Karpas-422 (cell line): ENCODE results near the gene OSBPL10. TPM values are rescaled to one million over a fixed set of nuclear protein-coding genes. Genes with fewer than 3 reads are reported as not detected.

Experiments used
- DNase-seq: peaks from one replicate; pipeline ENCODE4 v3.0.0-alpha.2; 2015
- H2AFZ ChIP-seq: fragments of 200-600 bp; sonication (generic); 2 replicates; pipeline ENCODE4 v1.6.1; 2014; ENCODE audit warnings: antibody characterized with exemption, low read length, mixed read lengths
- H3K27ac ChIP-seq: fragments of 200-600 bp; sonication (generic); 2 replicates; pipeline ENCODE4 v1.5.1; 2014; ENCODE audit warnings: mild to moderate bottlenecking, low read length, moderate library complexity
- H3K27me3 ChIP-seq: fragments of 200-600 bp; sonication (generic); 2 replicates; pipeline ENCODE4 v1.6.1; 2014; ENCODE audit warnings: low read length, mixed read lengths
- H3K36me3 ChIP-seq: fragments of 200-600 bp; sonication (generic); 2 replicates; pipeline ENCODE4 v1.6.1; 2014; ENCODE audit warnings: low read length, mixed read lengths; ENCODE audit not compliant: insufficient read depth
- H3K4me1 ChIP-seq: fragments of 200-600 bp; sonication (generic); 2 replicates; pipeline ENCODE4 v1.6.1; 2014; ENCODE audit warnings: mild to moderate bottlenecking, low read length, mixed read lengths
- H3K4me2 ChIP-seq: fragments of 200-600 bp; sonication (generic); 2 replicates; pipeline ENCODE4 v1.6.1; 2014; ENCODE audit warnings: low read length, low read depth, mild to moderate bottlenecking; ENCODE audit not compliant: poor library complexity, severe bottlenecking
- H3K4me3 ChIP-seq: fragments of 200-600 bp; sonication (generic); 2 replicates; pipeline ENCODE4 v1.5.1; 2014; ENCODE audit warnings: mild to moderate bottlenecking, antibody characterized with exemption, low read length, mixed read lengths
- H3K79me2 ChIP-seq: fragments of 200-600 bp; sonication (generic); 2 replicates; pipeline ENCODE4 v1.6.1; 2014; ENCODE audit warnings: mild to moderate bottlenecking, low read length, mixed read lengths
- H3K9ac ChIP-seq: fragments of 200-600 bp; sonication (generic); 2 replicates; pipeline ENCODE4 v1.6.0; 2014; ENCODE audit warnings: low read length
- H3K9me2 ChIP-seq: fragments of 200-600 bp; sonication (generic), shearing (Covaris generic); replicated peaks from 2 replicates; pipeline ENCODE4 v1.6.0; 2014; ENCODE audit warnings: mild to moderate bottlenecking, low read length, moderate library complexity; ENCODE audit not compliant: insufficient read depth
- H3K9me3 ChIP-seq: fragments of 300-700, 200-600 bp; sonication (generic); 2 replicates; pipeline ENCODE4 v1.6.1; 2014; ENCODE audit warnings: low read length, mixed read lengths
- H4K20me1 ChIP-seq: fragments of 200-600 bp; sonication (generic); 2 replicates; pipeline ENCODE4 v1.6.1; 2014; ENCODE audit warnings: mild to moderate bottlenecking, antibody characterized with exemption, low read length, low read depth; ENCODE audit not compliant: insufficient read depth
- total RNA-seq: library from RNA; depleted of rRNA; stranded (reverse); fragments of >200 nt; shearing (Covaris generic); gene quantifications from 2 replicates; pipeline ENCODE4 v1.2.3, GENCODE V29; 2014; ENCODE audit warnings: low replicate concordance

Gene OSBPL10
- total RNA-seq, 1 experiment from 2014 or later: 87.0 TPM

DNA sequence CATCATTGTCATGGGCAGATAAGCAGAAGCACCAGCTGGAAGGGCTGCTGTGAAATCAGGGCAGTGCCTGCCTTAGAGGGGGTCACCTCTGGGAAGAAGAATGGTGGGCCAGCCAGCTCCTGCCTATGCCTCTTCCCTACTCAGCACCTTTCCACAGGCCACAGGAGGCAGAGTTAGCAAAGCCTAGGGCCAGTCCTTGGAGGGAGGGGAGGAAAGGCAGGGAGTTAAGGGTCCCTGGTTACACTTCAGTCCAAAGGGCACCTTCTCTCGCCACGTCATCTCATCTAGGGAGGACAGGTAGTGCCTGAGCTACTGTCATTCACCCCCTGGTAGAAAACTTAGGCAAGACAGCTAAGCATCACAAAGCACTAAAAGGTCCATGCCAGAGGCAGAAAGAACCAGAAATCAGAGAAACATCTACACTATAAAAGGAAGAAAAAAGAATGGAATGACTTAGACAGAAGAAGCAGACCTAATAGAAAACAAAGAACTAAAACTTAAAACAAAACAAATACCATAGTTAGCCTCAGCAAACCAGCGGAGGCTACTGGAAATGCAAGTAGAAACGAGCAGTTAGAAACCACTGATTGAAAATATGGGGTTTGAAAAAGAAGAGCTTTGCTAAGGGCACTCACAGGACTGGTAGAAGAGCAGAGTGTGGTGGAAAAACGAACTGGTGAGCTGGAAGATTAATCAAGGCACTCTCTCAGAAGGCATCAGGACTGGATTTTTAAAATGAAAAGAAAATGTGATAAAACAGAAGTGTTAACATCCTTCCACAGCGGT is 84.2 kb downstream of the OSBPL10 start:
- Histone ChIP-seq H3K4me3 (peak overlapping the region; percentile 1; the same call in 1 of the 2 replicates), H3K79me2 (peaks cover 99% of the 10 kb centered on the region), H3K9me3 (no peaks in the 10 kb centered on the region), H3K36me3 (no peaks in the 10 kb centered on the region), H4K20me1 (no peaks in the 10 kb centered on the region), H2AFZ (no peak overlapping the region; the same call in 1 of the 2 replicates), H3K4me2 (peak overlapping the region; percentile 35), H3K9me2 (no peaks in the 10 kb centered on the region), H3K9ac (peak overlapping the region; percentile 49), H3K27me3 (no peaks in the 10 kb centered on the region), H3K4me1 (peaks cover 93% of the 10 kb centered on the region), H3K27ac (peak overlapping the region; percentile 89)
- peak; percentile 69 for DNase-seq

DNA sequence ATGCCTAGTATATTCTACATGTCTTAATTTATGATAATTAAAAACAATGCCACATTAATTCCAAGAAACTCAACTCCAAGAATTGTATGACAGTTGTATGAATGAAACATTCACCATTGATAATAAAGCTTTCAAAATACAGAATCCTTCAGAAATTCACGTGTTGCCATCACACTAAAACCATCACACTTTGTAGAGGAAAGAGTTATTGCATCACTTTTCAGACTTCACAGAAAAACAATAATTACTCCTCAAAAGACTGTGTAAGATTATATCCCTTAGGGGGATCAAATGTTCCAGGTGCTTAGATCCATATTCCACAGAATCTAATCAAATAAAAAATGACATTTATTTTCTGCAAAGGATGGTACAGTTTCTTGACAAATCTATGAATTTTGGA is 85.0 kb downstream of the OSBPL10 start:
- Histone ChIP-seq H3K9me2 (no peaks in the 10 kb centered on the region), H4K20me1 (no peaks in the 10 kb centered on the region), H3K4me3 (no peak overlapping the region), H3K4me2 (peak overlapping the region; percentile 35), H3K4me1 (peaks cover 93% of the 10 kb centered on the region), H3K27me3 (no peaks in the 10 kb centered on the region), H3K79me2 (peaks cover 99% of the 10 kb centered on the region), H3K9me3 (no peaks in the 10 kb centered on the region), H3K9ac (peak overlapping the region; percentile 49; the same call in 1 of the 2 replicates), H3K27ac (peak overlapping the region; percentile 89), H3K36me3 (0 out of 2 replicates have a peak, but pooled peaks cover 3% of the 10 kb centered on the region), H2AFZ (no peak overlapping the region)
- DNase-seq: no peak

DNA sequence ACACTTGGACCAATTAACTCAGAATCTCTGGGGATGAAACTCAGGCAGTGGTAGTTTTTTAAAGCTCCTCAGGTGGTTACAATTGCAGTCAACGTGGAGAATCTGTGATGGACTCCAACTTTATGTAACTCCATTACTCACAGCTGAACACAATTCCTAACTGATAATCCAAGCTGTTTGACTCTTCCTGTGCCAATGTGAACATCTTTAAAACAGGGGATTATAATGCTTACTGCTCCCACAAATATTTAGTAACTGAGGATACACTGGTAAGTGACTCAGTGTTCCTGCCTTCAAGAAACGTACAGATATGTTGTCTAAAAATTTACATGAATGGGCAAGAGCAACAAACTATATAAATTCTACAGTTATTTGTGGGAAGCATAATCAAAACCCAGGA is 85.6 kb downstream of the OSBPL10 start:
- H3K4me1 ChIP-seq: peaks cover 93% of the 10 kb centered on the region
- H3K79me2 ChIP-seq: peaks cover 99% of the 10 kb centered on the region
- peak overlapping the region; percentile 89 for H3K27ac ChIP-seq
- no peaks in the 10 kb centered on the region for H3K9me2 ChIP-seq
- H2AFZ ChIP-seq: no peak overlapping the region
- H3K27me3 ChIP-seq: no peaks in the 10 kb centered on the region
- DNase-seq: no peak
- H3K9me3 ChIP-seq: no peaks in the 10 kb centered on the region
- H3K4me3 ChIP-seq: no peak overlapping the region
- peak overlapping the region; percentile 16 for H3K4me2 ChIP-seq
- no peaks in the 10 kb centered on the region for H4K20me1 ChIP-seq
- H3K9ac ChIP-seq: no peak overlapping the region; the same call in 1 of the 2 replicates
- H3K36me3 ChIP-seq: 0 out of 2 replicates have a peak, but pooled peaks cover 3% of the 10 kb centered on the region

DNA sequence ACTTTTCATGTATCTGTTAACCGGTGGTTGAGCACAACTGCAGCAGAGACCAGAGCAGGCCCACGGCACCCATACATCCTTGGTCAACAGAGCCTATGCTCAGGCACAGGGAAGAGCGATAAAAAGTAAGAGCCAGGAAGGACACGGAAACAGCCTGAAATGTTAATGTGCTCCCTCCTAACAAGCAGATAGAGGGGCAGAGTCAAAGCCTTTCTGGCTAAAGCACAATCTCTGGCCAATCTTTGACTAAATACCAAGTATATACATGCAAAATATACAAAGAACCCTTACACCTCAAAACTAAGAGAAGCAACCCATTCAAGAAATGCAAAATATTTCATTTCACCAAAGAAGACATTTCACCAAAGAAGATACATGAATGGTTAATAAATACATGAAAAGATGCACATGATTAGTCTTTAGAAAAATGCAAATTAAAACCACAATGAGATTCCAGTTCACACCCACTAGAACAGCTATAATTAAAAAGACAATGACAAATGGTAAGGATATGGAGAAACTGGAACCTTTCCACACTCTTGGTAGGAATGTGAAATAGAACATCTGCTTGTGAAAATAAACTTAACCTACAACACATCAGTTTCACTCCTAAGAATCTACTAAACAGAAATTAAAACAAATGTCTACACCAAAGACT is 88.0 kb downstream of the OSBPL10 start:
- Histone ChIP-seq H4K20me1 (no peaks in the 10 kb centered on the region), H3K36me3 (0 out of 2 replicates have a peak, but pooled peaks cover 3% of the 10 kb centered on the region), H3K79me2 (peaks cover 97% of the 10 kb centered on the region)

DNA sequence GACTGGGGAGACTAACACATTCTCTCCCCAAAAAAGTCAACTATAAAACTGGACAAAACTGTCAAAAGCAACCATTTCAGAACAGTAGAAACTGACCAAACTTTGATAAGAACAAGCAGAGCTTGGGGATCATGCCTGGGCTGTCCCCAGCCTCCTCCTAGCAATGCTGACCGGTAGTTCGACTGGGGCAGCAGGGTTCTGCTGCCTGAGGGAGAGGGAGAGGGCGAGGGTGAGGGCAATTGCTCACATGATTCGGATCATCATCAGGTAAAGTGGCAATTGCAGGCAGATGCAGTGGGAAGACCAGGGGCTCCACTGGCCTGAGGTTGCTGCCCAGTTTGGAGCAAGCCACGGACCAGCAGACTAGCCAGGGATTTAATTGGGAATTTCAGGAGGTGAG is 88.6 kb downstream of the OSBPL10 start:
- DNase-seq: no peak
- Histone ChIP-seq H3K9ac (peak overlapping the region; percentile 65), H4K20me1 (no peaks in the 10 kb centered on the region), H3K27me3 (no peaks in the 10 kb centered on the region), H3K4me1 (peaks cover 95% of the 10 kb centered on the region), H3K36me3 (0 out of 2 replicates have a peak, but pooled peaks cover 3% of the 10 kb centered on the region), H2AFZ (no peak overlapping the region), H3K9me3 (no peaks in the 10 kb centered on the region), H3K4me2 (peak overlapping the region; percentile 58), H3K79me2 (peaks cover 97% of the 10 kb centered on the region), H3K4me3 (peak overlapping the region; percentile 32; the same call in 1 of the 2 replicates), H3K9me2 (no peaks in the 10 kb centered on the region), H3K27ac (peak overlapping the region; percentile 89)

More for the DNA sequence above, 88.0 kb downstream of the OSBPL10 start:
- peak; percentile 78 for DNase-seq
- H3K9me2 ChIP-seq: no peaks in the 10 kb centered on the region
- H3K27me3 ChIP-seq: no peaks in the 10 kb centered on the region
- H3K4me2 ChIP-seq: peak overlapping the region; percentile 58
- H3K4me3 ChIP-seq: peak overlapping the region; percentile 32; the same call in 1 of the 2 replicates
- no peak overlapping the region for H2AFZ ChIP-seq
- H3K9me3 ChIP-seq: no peaks in the 10 kb centered on the region
- peaks cover 95% of the 10 kb centered on the region for H3K4me1 ChIP-seq
- peak overlapping the region; percentile 89 for H3K27ac ChIP-seq
- peak overlapping the region; percentile 65 for H3K9ac ChIP-seq

DNA sequence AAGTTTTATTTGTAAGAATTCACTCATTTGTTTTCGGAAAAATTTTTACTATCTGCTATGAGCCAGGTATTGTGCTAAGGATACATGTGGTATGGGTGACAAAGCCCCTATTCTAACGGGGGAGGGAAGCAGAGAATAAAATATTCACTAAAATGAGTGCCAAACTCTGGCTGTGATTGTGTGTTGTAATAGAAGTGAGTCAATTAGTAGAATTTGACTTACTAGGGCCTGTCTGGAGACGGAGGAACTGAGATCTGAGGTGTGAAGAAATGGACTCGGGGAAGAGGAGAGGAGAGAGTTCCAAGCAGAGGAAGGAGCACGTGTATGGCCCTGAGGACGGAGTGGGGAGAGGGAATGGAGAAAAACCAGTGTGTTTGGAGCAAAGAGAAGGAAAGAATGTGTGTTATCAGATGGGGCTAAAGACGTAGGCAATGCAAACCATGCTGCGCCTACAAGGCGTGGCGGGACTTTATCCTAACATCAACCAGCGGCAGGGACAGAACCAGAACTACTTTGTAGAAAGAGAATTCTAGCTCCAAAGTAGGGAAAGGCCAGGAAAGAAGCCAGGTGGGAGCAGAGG is 89.1 kb downstream of the OSBPL10 start:
- Histone ChIP-seq H3K27ac (peak overlapping the region; percentile 89), H3K9me2 (no peaks in the 10 kb centered on the region), H3K36me3 (0 out of 2 replicates have a peak, but pooled peaks cover 3% of the 10 kb centered on the region), H3K9ac (peak overlapping the region; percentile 65), H3K4me3 (no peak overlapping the region), H3K27me3 (no peaks in the 10 kb centered on the region), H3K4me1 (peaks cover 95% of the 10 kb centered on the region), H4K20me1 (no peaks in the 10 kb centered on the region), H3K79me2 (peaks cover 97% of the 10 kb centered on the region), H3K4me2 (peak overlapping the region; percentile 58), H2AFZ (no peak overlapping the region), H3K9me3 (no peaks in the 10 kb centered on the region)
- no peak for DNase-seq

DNA sequence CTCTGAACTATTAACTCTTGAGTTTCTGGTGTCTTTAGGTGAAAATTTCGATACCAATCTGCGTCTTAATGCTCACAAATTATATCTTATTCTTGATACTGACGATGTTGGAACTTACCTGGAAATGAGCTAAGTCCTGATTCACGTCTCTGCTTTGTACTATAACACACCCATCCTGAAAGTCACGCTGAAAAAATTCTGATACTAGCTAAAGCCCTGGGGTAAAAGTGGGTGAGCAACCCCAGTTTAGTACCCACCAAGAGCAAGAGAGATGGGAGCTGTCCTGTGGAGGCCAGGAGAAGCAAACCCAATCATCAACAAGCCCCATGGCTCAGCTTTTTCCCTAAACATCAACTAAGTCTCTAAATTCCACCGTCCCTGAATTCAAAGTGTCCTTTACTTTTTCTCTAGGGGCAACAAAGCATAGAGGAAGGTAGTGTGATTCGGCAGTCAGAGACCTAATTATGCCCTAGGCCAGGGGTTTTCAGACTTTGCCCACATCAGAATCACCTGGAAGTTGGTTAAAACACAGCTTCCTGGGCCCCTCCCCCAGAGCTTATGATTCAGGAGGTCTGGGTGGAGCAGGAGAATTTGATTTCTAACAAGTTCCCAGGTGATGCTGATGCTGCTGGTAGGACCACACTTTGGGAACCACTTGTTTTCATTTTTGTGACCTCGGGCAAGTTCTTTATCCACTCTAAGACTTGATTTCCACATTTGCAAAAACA is 90.2 kb downstream of the OSBPL10 start:
- H3K4me3 ChIP-seq: no peak overlapping the region
- H3K27ac ChIP-seq: peak overlapping the region; percentile 89
- 0 out of 2 replicates have a peak, but pooled peaks cover 3% of the 10 kb centered on the region for H3K36me3 ChIP-seq
- H3K9me2 ChIP-seq: no peaks in the 10 kb centered on the region
- H3K4me1 ChIP-seq: peaks cover 95% of the 10 kb centered on the region
- peaks cover 97% of the 10 kb centered on the region for H3K79me2 ChIP-seq
- DNase-seq: no peak
- H3K27me3 ChIP-seq: no peaks in the 10 kb centered on the region
- no peak overlapping the region for H2AFZ ChIP-seq
- peak overlapping the region; percentile 65; the same call in 1 of the 2 replicates for H3K9ac ChIP-seq
- no peaks in the 10 kb centered on the region for H4K20me1 ChIP-seq
- peak overlapping the region; percentile 58 for H3K4me2 ChIP-seq
- H3K9me3 ChIP-seq: no peaks in the 10 kb centered on the region
